ENCODE data around the gene MDGA2. TPM values are rescaled to one million over a fixed set of nuclear protein-coding genes. Genes with fewer than 3 reads are reported as not detected.
A peak's percentile ranks its signal among the peaks of the same experiment; 100 is the strongest.
"Not testable (repeated sequence)": the region's sequence is repeated elsewhere in the genome, so short reads cannot be mapped to it uniquely, and the experiment has no call there.

MDGA2 gene
- total and polyA plus RNA-seq, 11 donors, result 0.12 to 0.26 TPM; not detected in 9

DNA sequence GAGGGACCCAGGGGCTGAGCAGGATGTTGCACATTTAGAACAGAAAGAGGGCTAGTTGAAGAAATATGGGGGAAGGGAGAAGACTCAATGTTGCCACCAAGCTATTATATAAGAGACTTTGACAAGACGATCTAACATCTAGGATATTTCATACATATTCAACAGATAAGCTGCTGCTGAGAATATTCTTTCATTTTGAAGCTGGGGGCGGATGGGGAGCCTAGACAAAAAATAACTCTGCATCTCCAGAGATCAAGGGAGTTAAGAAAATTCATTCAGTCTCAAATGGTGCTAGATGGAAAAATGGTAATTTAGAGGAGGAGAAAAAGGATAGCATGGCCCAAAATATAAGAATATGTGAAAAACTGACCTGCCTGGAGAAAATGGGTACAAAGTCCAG, 415.6 kb downstream of the MDGA2 start:
- no peak overlapping the region for H3K4me3 ChIP-seq
- no peak overlapping the region for H3K27ac ChIP-seq
- no peaks in the 10 kb centered on the region for H3K9me3 ChIP-seq
- WGBS, 4 donors, result 70 to 76% (median 72%) methylated on average over 2 of the region's 2 CpGs
- H3K27me3 ChIP-seq, result no peaks in the 10 kb centered on the region
- H3K4me1 ChIP-seq, result no peaks in the 10 kb centered on the region
- DNase-seq (no peak), ATAC-seq (no peak)
- no peaks in the 10 kb centered on the region for H3K36me3 ChIP-seq
- TF ChIP-seq CTCF (IDR thresholded peaks at IDR 0.05), result no peak
- no peak for TF ChIP-seq POLR2A (IDR thresholded peaks at IDR 0.05)
- intact Hi-C loops (cut with DNase I), result no loop called here

- no peaks in the 10 kb centered on the region for H3K4me1 ChIP-seq
- ATAC-seq (no peak), DNase-seq (no peak)
- TF ChIP-seq CTCF (IDR thresholded peaks at IDR 0.05), result no peak
- no peak for TF ChIP-seq POLR2A (IDR thresholded peaks at IDR 0.05)
- H3K9me3 ChIP-seq, result no peaks in the 10 kb centered on the region
- no peaks in the 10 kb centered on the region for H3K27me3 ChIP-seq
- intact Hi-C loops (cut with DNase I), result no loop called here
- H3K27ac ChIP-seq, result no peak overlapping the region
- H3K4me3 ChIP-seq, result no peak overlapping the region
- WGBS, 4 donors, result 17 to 29% (median 23%) methylated on average over 2 of the region's 2 CpGs
- no peaks in the 10 kb centered on the region for H3K36me3 ChIP-seq
Measured at GRCh38 chr14:47257013-47257412, 418.4 kb downstream of the MDGA2 start.

GRCh38 chr14:47252802-47253201, 422.6 kb downstream of the MDGA2 start:
- Histone ChIP-seq H3K4me1 (no peaks in the 10 kb centered on the region), H3K36me3 (no peaks in the 10 kb centered on the region), H3K4me3 (no peak overlapping the region), H3K9me3 (no peaks in the 10 kb centered on the region), H3K27ac (no peak overlapping the region), H3K27me3 (no peaks in the 10 kb centered on the region)
- WGBS, 4 donors, result 80 to 93% (median 86%) methylated on average over 4 of the region's 4 CpGs
- TF ChIP-seq CTCF (IDR thresholded peaks at IDR 0.05) (no peak), POLR2A (IDR thresholded peaks at IDR 0.05) (no peak)
- intact Hi-C loops (cut with DNase I), result no loop called here
- ATAC-seq, result no peak
- no peak for DNase-seq

GRCh38 chr14:47246367-47246766, 429.0 kb downstream of the MDGA2 start:
- Histone ChIP-seq H3K9me3 (no peaks in the 10 kb centered on the region), H3K27ac (no peak overlapping the region), H3K36me3 (no peaks in the 10 kb centered on the region), H3K27me3 (no peaks in the 10 kb centered on the region), H3K4me3 (no peak overlapping the region), H3K4me1 (no peaks in the 10 kb centered on the region)
- 67 to 80% (median 73%) methylated on average over 1 of the region's 1 CpG for WGBS, 4 donors
- DNase-seq (no peak), ATAC-seq (no peak)
- no peak for TF ChIP-seq CTCF (IDR thresholded peaks at IDR 0.05)
- no peak for TF ChIP-seq POLR2A (IDR thresholded peaks at IDR 0.05)
- intact Hi-C loops (cut with DNase I), result no loop called here

DNA sequence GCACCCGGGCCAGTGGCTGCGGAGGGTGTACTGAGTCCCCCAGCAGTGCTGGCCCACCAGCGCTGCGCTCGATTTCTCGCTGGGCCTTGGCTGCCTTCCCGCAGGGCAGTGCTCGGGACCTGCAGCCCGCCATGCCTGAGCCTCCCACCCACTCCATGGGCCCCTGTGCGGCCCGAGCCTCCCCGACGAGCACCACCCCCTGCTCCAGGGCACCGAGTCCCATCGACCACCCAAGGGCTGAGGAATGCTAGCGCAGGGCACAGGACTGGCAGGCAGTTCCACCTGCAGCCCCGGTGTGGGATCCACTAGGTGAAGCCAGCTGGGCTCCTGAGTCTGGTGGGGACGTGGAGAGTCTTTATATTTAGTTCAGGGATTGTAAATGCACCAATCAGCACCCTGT, 432.8 kb downstream of the MDGA2 start:
- DNase-seq, result peak in 1 of 5 donors; percentile 42
- H3K4me1 ChIP-seq; intact Hi-C loops (cut with DNase I); H3K27me3 ChIP-seq; ATAC-seq; H3K36me3 ChIP-seq; H3K9me3 ChIP-seq; H3K4me3 ChIP-seq; H3K27ac ChIP-seq: not testable (repeated sequence)
- WGBS, 4 donors, result 76 to 100% (median 92%) methylated on average over 2 to 18 of the region's 18 CpGs

All from heart left ventricle (tissue), 16 donors.